ES-I3 (cell line): Measurements from ENCODE around the gene PIK3R3.

Source experiments
- H3K36me3 ChIP-seq: 2 replicates; pipeline ENCODE4 v1.6.1; 2013; ENCODE audit warnings: mild to moderate bottlenecking, low read length, control low read depth, moderate library complexity; ENCODE audit not compliant: insufficient read depth
- H3K4me1 ChIP-seq: 2 replicates; pipeline ENCODE4 v1.6.1; 2013; ENCODE audit warnings: mild to moderate bottlenecking, control low read depth, low read length; ENCODE audit not compliant: insufficient read depth
- H3K9ac ChIP-seq: 2 replicates; pipeline ENCODE4 v1.6.1; 2013; ENCODE audit warnings: low read depth, mild to moderate bottlenecking, low read length, moderate library complexity
- H3K9me3 ChIP-seq: 2 replicates; pipeline ENCODE4 v1.6.1; 2013; ENCODE audit warnings: mild to moderate bottlenecking, low read length, moderate library complexity; ENCODE audit not compliant: control insufficient read depth, insufficient read depth

The PIK3R3 gene

GRCh38 chr1:46132529-46133180 is at the start of gene PIK3R3:
Gene PIK3R3 (minus strand): TSS chr1:46132629. CDS start chr1:46131952, 677 bp downstream.
- H3K9me3 ChIP-seq, result no peaks in the 10 kb centered on the region
- H3K36me3 ChIP-seq, result no peaks in the 10 kb centered on the region; the same call in 1 of the 2 replicates
- H3K9ac ChIP-seq, result peak within 1 kb of the TSS; percentile 81
- H3K4me1 ChIP-seq, result no peaks in the 10 kb centered on the region

GRCh38 chr1:46181343-46182260 is 49.2 kb upstream of the PIK3R3 start:
- Histone ChIP-seq H3K36me3 (no peaks in the 10 kb centered on the region), H3K9ac (no peak overlapping the region), H3K9me3 (no peaks in the 10 kb centered on the region), H3K4me1 (peaks cover 10% of the 10 kb centered on the region; the same call in 1 of the 2 replicates)

GRCh38 chr1:46180082-46180616 is 47.7 kb upstream of the PIK3R3 start:
- no peaks in the 10 kb centered on the region for H3K36me3 ChIP-seq
- H3K9ac ChIP-seq, result no peak overlapping the region
- H3K4me1 ChIP-seq, result peaks cover 10% of the 10 kb centered on the region; the same call in 1 of the 2 replicates

GRCh38 chr1:46179138-46180081 is 47.0 kb upstream of the PIK3R3 start:
- Histone ChIP-seq H3K9ac (no peak overlapping the region), H3K9me3 (no peaks in the 10 kb centered on the region), H3K4me1 (peaks cover 17% of the 10 kb centered on the region), H3K36me3 (no peaks in the 10 kb centered on the region)

More at GRCh38 chr1:46180082-46180616, 47.7 kb upstream of the PIK3R3 start:
- no peaks in the 10 kb centered on the region for H3K9me3 ChIP-seq

- H3K9ac ChIP-seq, result no peak within 1 kb of the TSS
- H3K4me1 ChIP-seq, result peaks cover 33% of the 10 kb centered on the region
- H3K36me3 ChIP-seq, result no peaks in the 10 kb centered on the region
- H3K9me3 ChIP-seq, result no peaks in the 10 kb centered on the region
Measured at GRCh38 chr1:46176211-46176865, 43.9 kb upstream of the PIK3R3 start, which contains the start of gene P3R3URF. Gene P3R3URF (minus strand): TSS chr1:46176488. CDS start chr1:46176471, 17 bp downstream.

GRCh38 chr1:46175243-46175642 is 42.8 kb upstream of the PIK3R3 start:
- H3K36me3 ChIP-seq, result no peaks in the 10 kb centered on the region
- no peaks in the 10 kb centered on the region for H3K9me3 ChIP-seq
- peaks cover 30% of the 10 kb centered on the region for H3K4me1 ChIP-seq
- H3K9ac ChIP-seq, result no peak overlapping the region

GRCh38 chr1:46174448-46175231 is 42.2 kb upstream of the PIK3R3 start, which contains the start of gene TSPAN1:
Gene TSPAN1 (plus strand): TSS chr1:46175087. CDS start chr1:46181108, 6,021 bp downstream.
- H3K9me3 ChIP-seq, result no peaks in the 10 kb centered on the region
- H3K36me3 ChIP-seq, result no peaks in the 10 kb centered on the region
- H3K9ac ChIP-seq, result no peak within 1 kb of the TSS
- peaks cover 25% of the 10 kb centered on the region for H3K4me1 ChIP-seq

- no peaks in the 10 kb centered on the region for H3K9me3 ChIP-seq
- H3K36me3 ChIP-seq, result no peaks in the 10 kb centered on the region
- H3K4me1 ChIP-seq, result peaks cover 23% of the 10 kb centered on the region
- no peak overlapping the region for H3K9ac ChIP-seq
Measured at GRCh38 chr1:46173361-46173856, 41.0 kb upstream of the PIK3R3 start.

GRCh38 chr1:46172321-46172720 is 39.9 kb upstream of the PIK3R3 start:
- no peaks in the 10 kb centered on the region for H3K9me3 ChIP-seq
- H3K9ac ChIP-seq, result no peak overlapping the region
- H3K4me1 ChIP-seq, result peaks cover 23% of the 10 kb centered on the region

GRCh38 chr1:46171871-46172270 is 39.4 kb upstream of the PIK3R3 start:
- Histone ChIP-seq H3K9me3 (no peaks in the 10 kb centered on the region), H3K9ac (no peak overlapping the region), H3K4me1 (peaks cover 23% of the 10 kb centered on the region), H3K36me3 (no peaks in the 10 kb centered on the region)

More at GRCh38 chr1:46172321-46172720, 39.9 kb upstream of the PIK3R3 start:
- no peaks in the 10 kb centered on the region for H3K36me3 ChIP-seq

- Histone ChIP-seq H3K4me1 (peaks cover 23% of the 10 kb centered on the region), H3K9me3 (no peaks in the 10 kb centered on the region), H3K36me3 (no peaks in the 10 kb centered on the region), H3K9ac (no peak overlapping the region)
Measured at GRCh38 chr1:46171351-46171750, 38.9 kb upstream of the PIK3R3 start.

- H3K36me3 ChIP-seq, result no peaks in the 10 kb centered on the region
- peaks cover 21% of the 10 kb centered on the region for H3K4me1 ChIP-seq
- no peak overlapping the region for H3K9ac ChIP-seq
- no peaks in the 10 kb centered on the region for H3K9me3 ChIP-seq
Measured at GRCh38 chr1:46169811-46170454, 37.5 kb upstream of the PIK3R3 start.
